ENCODE measurements around the gene PLEKHG5. TPM values are rescaled to one million over a fixed set of nuclear protein-coding genes. Genes with fewer than 3 reads are reported as not detected.

PLEKHG5 gene
- total and polyA plus RNA-seq, 9 donors = 2.0 to 13.1 (median 9.4) TPM

DNA sequence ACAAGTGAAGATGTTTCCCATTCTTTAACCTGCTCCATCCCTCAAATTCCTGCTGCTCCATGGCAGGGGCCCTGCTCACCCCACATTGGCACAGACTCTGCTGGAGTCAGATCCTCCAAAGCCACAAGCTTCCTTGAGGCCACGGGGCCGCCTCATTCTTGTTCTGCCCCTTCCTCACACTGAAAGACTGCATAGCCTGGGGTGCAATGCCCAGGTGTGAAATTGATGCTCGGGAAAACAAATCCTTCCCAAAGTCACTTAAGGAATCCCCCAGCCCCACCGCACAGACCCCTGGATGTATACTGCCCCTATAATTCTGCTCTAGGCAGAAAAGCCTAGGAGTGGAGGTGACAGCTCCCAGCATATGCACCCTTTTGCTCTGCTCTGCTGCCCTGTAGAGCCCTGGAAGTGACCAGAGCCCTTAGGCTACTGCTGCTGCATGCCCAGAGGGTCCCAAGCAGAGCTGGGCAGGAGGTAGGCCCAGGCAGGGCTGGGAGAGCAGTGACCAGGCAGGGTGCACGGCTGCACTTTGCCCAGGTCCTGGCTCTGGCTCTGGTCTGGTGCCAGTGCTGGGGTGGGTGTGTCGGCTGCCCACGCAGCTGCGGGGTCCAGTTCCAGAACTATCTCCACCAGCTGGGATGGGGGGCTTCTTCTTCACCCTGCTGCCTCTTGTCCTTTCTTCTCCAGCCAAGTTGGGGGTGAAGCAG lies 73.4 kb downstream of the PLEKHG5 start:
- peaks cover 3% of the 10 kb centered on the region for H3K27me3 ChIP-seq
- no peak overlapping the region for H3K27ac ChIP-seq
- WGBS, 3 donors = 46 to 59% (median 55%) methylated on average over 8 of the region's 8 CpGs

More for the DNA sequence above, 73.4 kb downstream of the PLEKHG5 start:
- DNase-seq = no peak
- H3K36me3 ChIP-seq = no peaks in the 10 kb centered on the region
- no peak overlapping the region for H3K4me3 ChIP-seq
- no peaks in the 10 kb centered on the region for H3K4me1 ChIP-seq (ENCODE audit: insufficient read depth)
- intact Hi-C loops (cut with DNase I) = loop anchor here in 1 of 4 donors (10.0 kb wide), 1 partner anchor 53 kb away; no protein-coding TSS in a partner anchor
- TF ChIP-seq EP300 (IDR thresholded peaks at IDR 0.05) = no peak
- TF ChIP-seq, protein P1, sequence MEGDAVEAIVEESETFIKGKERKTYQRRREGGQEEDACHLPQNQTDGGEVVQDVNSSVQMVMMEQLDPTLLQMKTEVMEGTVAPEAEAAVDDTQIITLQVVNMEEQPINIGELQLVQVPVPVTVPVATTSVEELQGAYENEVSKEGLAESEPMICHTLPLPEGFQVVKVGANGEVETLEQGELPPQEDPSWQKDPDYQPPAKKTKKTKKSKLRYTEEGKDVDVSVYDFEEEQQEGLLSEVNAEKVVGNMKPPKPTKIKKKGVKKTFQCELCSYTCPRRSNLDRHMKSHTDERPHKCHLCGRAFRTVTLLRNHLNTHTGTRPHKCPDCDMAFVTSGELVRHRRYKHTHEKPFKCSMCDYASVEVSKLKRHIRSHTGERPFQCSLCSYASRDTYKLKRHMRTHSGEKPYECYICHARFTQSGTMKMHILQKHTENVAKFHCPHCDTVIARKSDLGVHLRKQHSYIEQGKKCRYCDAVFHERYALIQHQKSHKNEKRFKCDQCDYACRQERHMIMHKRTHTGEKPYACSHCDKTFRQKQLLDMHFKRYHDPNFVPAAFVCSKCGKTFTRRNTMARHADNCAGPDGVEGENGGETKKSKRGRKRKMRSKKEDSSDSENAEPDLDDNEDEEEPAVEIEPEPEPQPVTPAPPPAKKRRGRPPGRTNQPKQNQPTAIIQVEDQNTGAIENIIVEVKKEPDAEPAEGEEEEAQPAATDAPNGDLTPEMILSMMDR (IDR thresholded peaks at IDR 0.05) = no peak
- no peak for TF ChIP-seq POLR2A (IDR thresholded peaks at IDR 0.05)
- no peaks in the 10 kb centered on the region for H3K9me3 ChIP-seq

Small RNAs within 50 kb of the gene (microRNA-seq; reads per million reads assigned to microRNA genes)
- 0 reads per million in 3 donors for gene MIR4252

Small RNAs within 50 kb of the gene (small RNA-seq; reads per million reads assigned to genes)
- gene MIR4252 = not detected
- not detected for gene RNU6-731P

Other genes starting within 250 kb of the PLEKHG5 start
- gene HES3, start 247.5 kb downstream of the PLEKHG5 start, total RNA-seq = not detected
- not detected for gene HES3, start 247.5 kb downstream of the PLEKHG5 start, polyA plus RNA-seq
- gene GPR153, start 230.6 kb downstream of the PLEKHG5 start, total RNA-seq = 10 to 100 TPM in 5 of 7 donors, 1 to 10 TPM in 2; 6.0 to 42.0 (median 17.8) TPM
- gene GPR153, start 230.6 kb downstream of the PLEKHG5 start, polyA plus RNA-seq = 10 to 100 TPM in 1 of 2 donors, 1 to 10 TPM in 1; 4.2 to 11.0 TPM
- gene ACOT7, start 97.9 kb downstream of the PLEKHG5 start, total RNA-seq = 10 to 100 TPM in 4 of 7 donors, 1 to 10 TPM in 3; 8.2 to 16.3 (median 11.3) TPM
- gene ACOT7, start 97.9 kb downstream of the PLEKHG5 start, polyA plus RNA-seq = 10 to 100 TPM in 1 of 2 donors, 1 to 10 TPM in 1; 6.4 to 20.7 TPM
- gene HES2, start 71.7 kb downstream of the PLEKHG5 start, total RNA-seq = 1 to 10 TPM in 1 of 7 donors, under 1 TPM in 5, not detected in 1; 0.08 to 9.2 (median 0.43) TPM
- not detected for gene HES2, start 71.7 kb downstream of the PLEKHG5 start, polyA plus RNA-seq
- gene ESPN, start 66.9 kb downstream of the PLEKHG5 start, total RNA-seq = 10 to 100 TPM in 1 of 7 donors, 1 to 10 TPM in 4, under 1 TPM in 2; 0.51 to 46.2 (median 1.9) TPM
- under 1 TPM in 1 of 2 donors, not detected in 1; 0.11 TPM for gene ESPN, start 66.9 kb downstream of the PLEKHG5 start, polyA plus RNA-seq
- 10 to 100 TPM in 2 of 7 donors, 1 to 10 TPM in 5; 4.9 to 13.1 (median 7.7) TPM for gene TNFRSF25, start 25.5 kb downstream of the PLEKHG5 start, total RNA-seq
- gene TNFRSF25, start 25.5 kb downstream of the PLEKHG5 start, polyA plus RNA-seq = 1 to 10 TPM; 1.7 to 9.4 TPM
- gene NOL9, start 62.8 kb upstream of the PLEKHG5 start, total RNA-seq = 10 to 100 TPM; 12.6 to 38.9 (median 30.0) TPM
- gene NOL9, start 62.8 kb upstream of the PLEKHG5 start, polyA plus RNA-seq = 10 to 100 TPM in 1 of 2 donors, 1 to 10 TPM in 1; 7.2 to 15.5 TPM
- gene TAS1R1, start 63.6 kb upstream of the PLEKHG5 start, total RNA-seq = under 1 TPM in 5 of 7 donors, not detected in 2; 0.20 to 0.42 (median 0.33) TPM
- under 1 TPM in 1 of 2 donors, not detected in 1; 0.74 TPM for gene TAS1R1, start 63.6 kb upstream of the PLEKHG5 start, polyA plus RNA-seq
- gene ZBTB48, start 88.3 kb upstream of the PLEKHG5 start, total RNA-seq = 10 to 100 TPM; 20.4 to 42.5 (median 33.7) TPM
- 10 to 100 TPM in 1 of 2 donors, 1 to 10 TPM in 1; 8.0 to 37.7 TPM for gene ZBTB48, start 88.3 kb upstream of the PLEKHG5 start, polyA plus RNA-seq
- gene KLHL21, start 111.2 kb upstream of the PLEKHG5 start, total RNA-seq = 10 to 100 TPM; 24.1 to 39.6 (median 34.4) TPM
- 10 to 100 TPM; 14.4 to 40.4 TPM for gene KLHL21, start 111.2 kb upstream of the PLEKHG5 start, polyA plus RNA-seq
- 10 to 100 TPM; 11.0 to 32.4 (median 16.5) TPM for gene PHF13, start 122.1 kb upstream of the PLEKHG5 start, total RNA-seq
- 10 to 100 TPM; 13.5 to 14.6 TPM for gene PHF13, start 122.1 kb upstream of the PLEKHG5 start, polyA plus RNA-seq
- 10 to 100 TPM; 15.7 to 24.6 (median 18.8) TPM for gene THAP3, start 133.2 kb upstream of the PLEKHG5 start, total RNA-seq
- gene THAP3, start 133.2 kb upstream of the PLEKHG5 start, polyA plus RNA-seq = 10 to 100 TPM in 1 of 2 donors, 1 to 10 TPM in 1; 5.6 to 33.6 TPM
- gene DNAJC11, start 210.1 kb upstream of the PLEKHG5 start, total RNA-seq = 10 to 100 TPM; 10.1 to 42.9 (median 37.1) TPM
- gene DNAJC11, start 210.1 kb upstream of the PLEKHG5 start, polyA plus RNA-seq = 10 to 100 TPM; 18.8 to 94.5 TPM